CD4-positive, alpha-beta T cell (primary cell): ENCODE results near the gene RPS15. TPM values are rescaled to one million over a fixed set of nuclear protein-coding genes. Genes with fewer than 3 reads are reported as not detected.

Experiments used
- ATAC-seq: fragments of 200-7000 bp; cut with Tn5 transposase; one replicate; pipeline ENCODE4 v1.10.0; 2022; ENCODE audit warnings: mild to moderate bottlenecking; ENCODE audit not compliant: poor library complexity
- CTCF ChIA-PET: fragments of 350-600 bp; sonication (Branson Sonifier 250); formaldehyde crosslinking; loops from one replicate; lab custom pipeline; 2021; ENCODE audit warnings: antibody characterized with exemption, inconsistent platforms; lab: Charles Lee
- POLR2A ChIA-PET: fragments of 350-600 bp; sonication (Branson Sonifier 250); formaldehyde crosslinking; loops from one replicate; lab custom pipeline; 2021; ENCODE audit warnings: antibody characterized with exemption, inconsistent platforms; lab: Charles Lee
- DNase-seq, 14 experiments: peaks; one replicate each; pipeline ENCODE4 v3.0.0-alpha.2; 2013 to 2020; ENCODE audit warnings: mixed read lengths in 2 of 14
- H3K27ac ChIP-seq, 2 donors: one replicate each; pipeline versions ENCODE4 v1.5.1 to v1.7.0; 2013; ENCODE audit warnings: low read length in 2 of 2, low read depth in 1 of 2, mild to moderate bottlenecking in 1 of 2
- H3K27me3 ChIP-seq, 2 experiments: 1 replicate in 1 of 2; 2 replicates in 1 of 2; pipeline versions ENCODE4 v1.6.1 to v1.7.0; 2013; ENCODE audit warnings: low read length in 2 of 2, control low read depth in 1 of 2, mild to moderate bottlenecking in 1 of 2, moderate library complexity in 1 of 2; ENCODE audit not compliant: insufficient read depth in 2 of 2, control insufficient read depth in 1 of 2
- H3K36me3 ChIP-seq: one replicate; pipeline ENCODE4 v1.6.1; 2013; ENCODE audit warnings: low read length, control low read depth; ENCODE audit not compliant: insufficient read depth
- H3K4me1 ChIP-seq: one replicate; pipeline ENCODE4 v1.6.1; 2013; ENCODE audit warnings: low read length, control low read depth; ENCODE audit not compliant: insufficient read depth
- H3K4me3 ChIP-seq: one replicate; pipeline ENCODE4 v1.5.1; 2013; ENCODE audit warnings: mild to moderate bottlenecking, low read length, moderate library complexity
- H3K9me3 ChIP-seq, 2 experiments: 1 replicate in 1 of 2; 2 replicates in 1 of 2; pipeline versions ENCODE4 v1.6.1 to v1.7.0; 2013; ENCODE audit warnings: low read length in 2 of 2, mild to moderate bottlenecking in 2 of 2, control low read depth in 1 of 2, moderate library complexity in 1 of 2; ENCODE audit not compliant: control insufficient read depth in 1 of 2, insufficient read depth in 1 of 2
- H3K27ac Mint-ChIP-seq: one replicate; pipeline ENCODE4 v1.8.0; 2020; ENCODE audit warnings: mixed read lengths
- H3K27me3 Mint-ChIP-seq: one replicate; pipeline ENCODE4 v1.8.0; 2021; ENCODE audit warnings: mixed read lengths
- H3K36me3 Mint-ChIP-seq: one replicate; pipeline ENCODE4 v1.8.0; 2021; ENCODE audit warnings: low read depth, mixed read lengths
- H3K4me1 Mint-ChIP-seq: one replicate; pipeline ENCODE4 v1.8.0; 2021; ENCODE audit warnings: low read depth, mixed read lengths
- H3K4me3 Mint-ChIP-seq: one replicate; pipeline ENCODE4 v1.8.0; 2020; ENCODE audit warnings: mild to moderate bottlenecking, mixed read lengths
- H3K9me3 Mint-ChIP-seq: one replicate; pipeline ENCODE4 v1.8.0; 2020; ENCODE audit warnings: mixed read lengths
- CTCF ChIP-seq: fragments of 200-600 bp; IDR thresholded peaks from one replicate; pipeline ENCODE4 v1.8.0; 2022; ENCODE audit warnings: antibody characterized with exemption, mild to moderate bottlenecking
- intact Hi-C, 2 experiments: fragments of 100-400 bp; cut with DNase I in 1 of 2; cut with micrococcal nuclease in 1 of 2; formaldehyde crosslinking; loops; one replicate each; pipeline versions ENCODE4 v1.15.1 to v1.9.0; 2023 to 2025; cut with DNase I, micrococcal nuclease
- total RNA-seq, 174 experiments: library from RNA in 2 of 174; stranded (reverse) in 2 of 174; gene quantifications; one replicate each; pipeline ENCODE4 v1.2.3 and lab custom pipeline; 2021 to 2026

RPS15 gene
- total RNA-seq, 2 experiments from 2014 or later: 2,193 to 2,200 TPM

GRCh38 chr19:1430246-1430645, 8.0 kb upstream of the RPS15 start:
- intact Hi-C loops: no loop called here
- ChIA-PET POLR2A (no interaction called here), CTCF (no interaction called here)
- Histone ChIP-seq H3K4me3 (no peak overlapping the region), H3K9me3 (no peaks in the 10 kb centered on the region), H3K36me3 (peaks cover 82% of the 10 kb centered on the region), H3K27me3 (no peaks in the 10 kb centered on the region), H3K27ac (no peak overlapping the region), H3K4me1 (no peaks in the 10 kb centered on the region)
- Mint-ChIP-seq H3K36me3 (peaks cover 53% of the 10 kb centered on the region), H3K4me1 (no peaks in the 10 kb centered on the region), H3K9me3 (no peaks in the 10 kb centered on the region), H3K27me3 (no peaks in the 10 kb centered on the region), H3K27ac (no peak overlapping the region), H3K4me3 (no peak overlapping the region)
- ATAC-seq (no peak), DNase-seq (no peak)
- TF ChIP-seq CTCF: no peak

- no peak for ATAC-seq
- no peak overlapping the region for H3K27ac Mint-ChIP-seq
These were observed 6.3 kb upstream of the RPS15 start for GRCh38 chr19:1431759-1432506.

DNA sequence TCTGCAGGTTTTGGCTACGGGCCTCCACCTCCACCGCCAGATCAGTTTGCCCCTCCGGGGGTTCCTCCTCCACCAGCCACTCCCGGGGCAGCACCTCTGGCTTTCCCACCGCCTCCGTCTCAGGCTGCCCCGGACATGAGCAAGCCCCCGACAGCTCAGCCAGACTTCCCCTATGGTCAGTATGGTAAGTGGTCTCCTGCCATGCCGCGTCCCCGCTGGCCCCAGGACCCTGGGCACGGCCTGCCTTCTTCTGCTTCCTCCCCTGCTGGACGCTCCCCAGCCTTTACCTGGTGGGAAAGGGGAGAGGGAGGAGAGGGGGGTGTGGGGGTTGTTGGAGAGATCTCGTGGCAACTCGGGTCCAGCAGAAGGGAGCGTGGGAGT, 5.7 kb upstream of the RPS15 start:
- Mint-ChIP-seq H3K4me3 (no peak overlapping the region), H3K27ac (peak overlapping the region; percentile 20), H3K27me3 (no peaks in the 10 kb centered on the region), H3K36me3 (peaks cover 36% of the 10 kb centered on the region), H3K9me3 (no peaks in the 10 kb centered on the region), H3K4me1 (no peaks in the 10 kb centered on the region)
- H3K36me3 ChIP-seq: peaks cover 63% of the 10 kb centered on the region
- intact Hi-C loops: no loop called here
- TF ChIP-seq CTCF: no peak
- DNase-seq (no peak), ATAC-seq (no peak)
- ChIA-PET CTCF (no interaction called here), POLR2A (no interaction called here)
- H3K4me3 ChIP-seq: no peak overlapping the region
- no peaks in the 10 kb centered on the region for H3K9me3 ChIP-seq
- H3K27ac ChIP-seq: no peak overlapping the region
- no peaks in the 10 kb centered on the region for H3K4me1 ChIP-seq
- H3K27me3 ChIP-seq: no peaks in the 10 kb centered on the region

More at GRCh38 chr19:1431759-1432506, 6.3 kb upstream of the RPS15 start:
- Histone ChIP-seq H3K27ac (no peak overlapping the region), H3K4me1 (no peaks in the 10 kb centered on the region), H3K36me3 (peaks cover 66% of the 10 kb centered on the region), H3K27me3 (no peaks in the 10 kb centered on the region), H3K4me3 (no peak overlapping the region), H3K9me3 (no peaks in the 10 kb centered on the region)
- TF ChIP-seq CTCF: no peak
- DNase-seq: no peak
- intact Hi-C loops: no loop called here
- Mint-ChIP-seq H3K9me3 (no peaks in the 10 kb centered on the region), H3K4me1 (no peaks in the 10 kb centered on the region), H3K4me3 (no peak overlapping the region), H3K36me3 (peaks cover 41% of the 10 kb centered on the region), H3K27me3 (no peaks in the 10 kb centered on the region)
- POLR2A ChIA-PET: no interaction called here
- CTCF ChIA-PET: no interaction called here
